Measurements from ENCODE around the gene ELF5. TPM values are rescaled to one million over a fixed set of nuclear protein-coding genes. Genes with fewer than 3 reads are reported as not detected.

The ELF5 gene
- total RNA-seq, 1 donor from 2014 or later, result not detected

GRCh38 chr11:34457607-34458006 is 56.0 kb downstream of the ELF5 start:
- Histone ChIP-seq H3K4me3 (no peak overlapping the region), H3K27ac (no peak overlapping the region), H3K36me3 (peaks cover 0 to 81% of the 10 kb centered on the region in 2 donors), H3K4me1 (no peaks in the 10 kb centered on the region), H3K9me3 (no peaks in the 10 kb centered on the region), H3K27me3 (no peaks in the 10 kb centered on the region)
- no peak for TF ChIP-seq POLR2AphosphoS5 (IDR thresholded peaks at IDR 0.05; ENCODE audit: insufficient read depth in 1 of 2, low read depth in 1 of 2)
- TF ChIP-seq POLR2A (IDR thresholded peaks at IDR 0.05), result no peak
- TF ChIP-seq CTCF (IDR thresholded peaks at IDR 0.05), result no peak
- DNase-seq (ENCODE audit: extremely low spot score in 2 of 2), result no peak
- intact Hi-C loops (cut with DNase I), result no loop called here

- Histone ChIP-seq H3K36me3 (peaks cover 0 to 93% of the 10 kb centered on the region in 2 donors), H3K27me3 (no peaks in the 10 kb centered on the region), H3K27ac (no peak overlapping the region), H3K9me3 (no peaks in the 10 kb centered on the region), H3K4me3 (no peak overlapping the region), H3K4me1 (no peaks in the 10 kb centered on the region)
- intact Hi-C loops (cut with DNase I), result no loop called here
- no peak for TF ChIP-seq CTCF (IDR thresholded peaks at IDR 0.05)
- DNase-seq (ENCODE audit: extremely low spot score in 2 of 2), result no peak
Measured at GRCh38 chr11:34454308-34455032, 59.1 kb downstream of the ELF5 start.

GRCh38 chr11:34451053-34451452 is 62.5 kb downstream of the ELF5 start:
- no peak overlapping the region for H3K4me3 ChIP-seq
- intact Hi-C loops (cut with DNase I), result no loop called here
- peaks cover 0 to 68% of the 10 kb centered on the region in 2 donors for H3K36me3 ChIP-seq
- DNase-seq (ENCODE audit: extremely low spot score in 2 of 2), result no peak
- no peaks in the 10 kb centered on the region for H3K9me3 ChIP-seq
- peaks cover 21% of the 10 kb centered on the region for H3K4me1 ChIP-seq
- no peak overlapping the region for H3K27ac ChIP-seq
- TF ChIP-seq POLR2AphosphoS5 (IDR thresholded peaks at IDR 0.05; ENCODE audit: insufficient read depth in 1 of 2, low read depth in 1 of 2), result no peak
- no peak for TF ChIP-seq POLR2A (IDR thresholded peaks at IDR 0.05)
- no peak for TF ChIP-seq CTCF (IDR thresholded peaks at IDR 0.05)
- no peaks in the 10 kb centered on the region for H3K27me3 ChIP-seq

GRCh38 chr11:34449013-34449412 is 64.6 kb downstream of the ELF5 start:
- peaks cover 0 to 50% of the 10 kb centered on the region in 2 donors for H3K36me3 ChIP-seq
- intact Hi-C loops (cut with DNase I), result loop anchor here (10.0 kb wide), 1 partner anchor 274 kb away; no protein-coding TSS in a partner anchor

More at GRCh38 chr11:34449013-34449412, 64.6 kb downstream of the ELF5 start:
- no peak overlapping the region for H3K4me3 ChIP-seq
- no peak for DNase-seq (ENCODE audit: extremely low spot score in 2 of 2)
- no peaks in the 10 kb centered on the region for H3K27me3 ChIP-seq
- no peak for TF ChIP-seq POLR2A (IDR thresholded peaks at IDR 0.05)
- no peak for TF ChIP-seq POLR2AphosphoS5 (IDR thresholded peaks at IDR 0.05; ENCODE audit: insufficient read depth in 1 of 2, low read depth in 1 of 2)
- TF ChIP-seq CTCF (IDR thresholded peaks at IDR 0.05), result no peak
- H3K27ac ChIP-seq, result no peak overlapping the region
- H3K9me3 ChIP-seq, result no peaks in the 10 kb centered on the region
- peaks cover 23% of the 10 kb centered on the region for H3K4me1 ChIP-seq
